CD4-positive, alpha-beta memory T cell (primary cell): ENCODE results near the gene UBFD1. TPM values are rescaled to one million over a fixed set of nuclear protein-coding genes. Genes with fewer than 3 reads are reported as not detected.
"Not testable (repeated sequence)": the region's sequence is repeated elsewhere in the genome, so short reads cannot be mapped to it uniquely, and the experiment has no call there.

Experiments
- CTCF ChIA-PET: fragments of 350-600 bp; sonication (Branson Sonifier 250); formaldehyde crosslinking; loops from one replicate; lab custom pipeline; 2021; ENCODE audit warnings: inconsistent platforms; ENCODE audit not compliant: partially characterized antibody; lab: Charles Lee
- POLR2A ChIA-PET: fragments of 350-600 bp; sonication (Branson Sonifier 250); formaldehyde crosslinking; loops from one replicate; lab custom pipeline; 2021; ENCODE audit not compliant: partially characterized antibody; lab: Charles Lee
- DNase-seq, 5 donors: peaks; one replicate each; pipeline versions ENCODE4 v3.0.0 to v3.0.0-alpha.2; 2020 to 2022; ENCODE audit warnings: mixed read lengths in 1 of 5
- H3K27ac ChIP-seq: one replicate; pipeline ENCODE4 v1.7.0; 2013; ENCODE audit warnings: low read depth, low read length
- H3K27me3 ChIP-seq: 2 replicates; pipeline ENCODE4 v1.7.0; 2013; ENCODE audit warnings: mild to moderate bottlenecking, low read length, moderate library complexity; ENCODE audit not compliant: insufficient read depth
- H3K36me3 ChIP-seq: 2 replicates; pipeline ENCODE4 v1.7.0; 2013; ENCODE audit warnings: mild to moderate bottlenecking, low read length, moderate library complexity; ENCODE audit not compliant: insufficient read depth
- H3K4me1 ChIP-seq: 2 replicates; pipeline ENCODE4 v1.7.0; 2013; ENCODE audit warnings: mild to moderate bottlenecking, low read length, moderate library complexity; ENCODE audit not compliant: insufficient read depth
- H3K4me3 ChIP-seq, 2 donors: one replicate each; pipeline ENCODE4 v1.7.0; 2013; ENCODE audit warnings: low read length in 2 of 2, mild to moderate bottlenecking in 1 of 2
- H3K9me3 ChIP-seq, 2 donors: one replicate each; pipeline ENCODE4 v1.7.0; 2013; ENCODE audit warnings: low read length in 2 of 2, control low read depth in 1 of 2; ENCODE audit not compliant: control insufficient read depth in 1 of 2
- H3K27ac Mint-ChIP-seq, 7 donors: one replicate each; pipeline ENCODE4 v1.8.0; 2020 to 2021; ENCODE audit warnings: mixed read lengths in 7 of 7, mild to moderate bottlenecking in 6 of 7, inconsistent platforms in 3 of 7, moderate library complexity in 3 of 7
- H3K27me3 Mint-ChIP-seq, 2 donors: one replicate each; pipeline ENCODE4 v1.8.0; 2020 to 2021; ENCODE audit warnings: mixed read lengths in 2 of 2
- H3K36me3 Mint-ChIP-seq, 2 donors: one replicate each; pipeline ENCODE4 v1.8.0; 2020 to 2021; ENCODE audit warnings: mixed read lengths in 2 of 2, inconsistent platforms in 1 of 2, mild to moderate bottlenecking in 1 of 2
- H3K4me1 Mint-ChIP-seq, 4 donors: one replicate each; pipeline ENCODE4 v1.8.0; 2020 to 2021; ENCODE audit warnings: mixed read lengths in 4 of 4, mild to moderate bottlenecking in 1 of 4
- H3K4me3 Mint-ChIP-seq, 8 donors: one replicate each; pipeline ENCODE4 v1.8.0; 2020 to 2021; ENCODE audit warnings: mixed read lengths in 8 of 8, mild to moderate bottlenecking in 7 of 8, moderate library complexity in 6 of 8, inconsistent platforms in 3 of 8
- H3K9me3 Mint-ChIP-seq, 8 donors: one replicate each; pipeline ENCODE4 v1.8.0; 2020 to 2021; ENCODE audit warnings: mixed read lengths in 8 of 8, mild to moderate bottlenecking in 5 of 8, inconsistent platforms in 3 of 8, moderate library complexity in 1 of 8
- intact Hi-C: fragments of 100-400 bp; cut with micrococcal nuclease; formaldehyde crosslinking; loops from one replicate; pipeline ENCODE4 v1.15.1; 2023
- polyA plus RNA-seq, 2 donors: library from polyadenylated mRNA; unstranded; fragments of 300-500 nt; fragmentation: Illumina TruSeq; gene quantifications; one replicate each; pipeline ENCODE4 v1.2.3, GENCODE V29; 2021
- total RNA-seq, 2 experiments: library from RNA; stranded (reverse); gene quantifications; one replicate each; pipeline ENCODE4 v1.2.3, GENCODE V29; 2021

The UBFD1 gene
- total and polyA plus RNA-seq, 4 experiments from 2014 or later, result 11.9 to 41.2 (median 28.1) TPM

GRCh38 chr16:23607726-23608125, 50.2 kb downstream of the UBFD1 start:
- H3K27ac ChIP-seq, result no peak overlapping the region
- intact Hi-C loops, result no loop called here
- Mint-ChIP-seq H3K27ac (no peak overlapping the region), H3K4me1 (no peaks in the 10 kb centered on the region), H3K4me3 (no peak overlapping the region), H3K9me3 (no peaks in the 10 kb centered on the region), H3K27me3 (no peaks in the 10 kb centered on the region), H3K36me3 (peaks cover 16 to 28% of the 10 kb centered on the region in 2 donors)
- no peaks in the 10 kb centered on the region for H3K27me3 ChIP-seq
- H3K36me3 ChIP-seq, result peaks cover 14% of the 10 kb centered on the region
- ChIA-PET CTCF (interaction anchor here (2.5 kb wide), 1 partner anchor 11 kb away, joined by 7 read pairs; no protein-coding TSS in a partner anchor), POLR2A (no interaction called here)
- H3K4me1 ChIP-seq, result no peaks in the 10 kb centered on the region
- H3K4me3 ChIP-seq, result no peak overlapping the region
- no peak for DNase-seq
- no peaks in the 10 kb centered on the region for H3K9me3 ChIP-seq

GRCh38 chr16:23608194-23608593, 50.7 kb downstream of the UBFD1 start:
- intact Hi-C loops, result no loop called here
- Histone ChIP-seq H3K4me1 (no peaks in the 10 kb centered on the region), H3K27me3 (no peaks in the 10 kb centered on the region), H3K27ac (no peak overlapping the region), H3K4me3 (no peak overlapping the region), H3K36me3 (peaks cover 14% of the 10 kb centered on the region), H3K9me3 (no peaks in the 10 kb centered on the region)
- peaks cover 16 to 30% of the 10 kb centered on the region in 2 donors for H3K36me3 Mint-ChIP-seq
- no peak overlapping the region for H3K4me3 Mint-ChIP-seq
- H3K27ac Mint-ChIP-seq, result peak overlapping the region in 1 of 7 donors; percentile 65
- H3K27me3 Mint-ChIP-seq, result no peaks in the 10 kb centered on the region
- ChIA-PET POLR2A (no interaction called here), CTCF (interaction anchor here (2.5 kb wide), 1 partner anchor 11 kb away, joined by 7 read pairs; no protein-coding TSS in a partner anchor)
- no peak for DNase-seq
- no peaks in the 10 kb centered on the region for H3K4me1 Mint-ChIP-seq
- no peaks in the 10 kb centered on the region for H3K9me3 Mint-ChIP-seq

- intact Hi-C loops, result no loop called here
- Mint-ChIP-seq H3K9me3 (no peaks in the 10 kb centered on the region), H3K27me3 (no peaks in the 10 kb centered on the region), H3K4me1 (no peaks in the 10 kb centered on the region), H3K27ac (no peak overlapping the region), H3K4me3 (no peak overlapping the region), H3K36me3 (peaks cover 12 to 29% of the 10 kb centered on the region in 2 donors)
- DNase-seq, result no peak
- no peak overlapping the region for H3K27ac ChIP-seq
- no peak overlapping the region for H3K4me3 ChIP-seq
- ChIA-PET CTCF (interaction anchor here (0.6 to 0.7 kb wide), 2 partner anchors 13 to 175 kb away, joined by 4 read pairs; no protein-coding TSS in a partner anchor), POLR2A (no interaction called here)
- H3K27me3 ChIP-seq, result no peaks in the 10 kb centered on the region
- H3K9me3 ChIP-seq, result no peaks in the 10 kb centered on the region
- peaks cover 14% of the 10 kb centered on the region for H3K36me3 ChIP-seq
- no peaks in the 10 kb centered on the region for H3K4me1 ChIP-seq
Observed at GRCh38 chr16:23609929-23610328, 52.4 kb downstream of the UBFD1 start.

GRCh38 chr16:23610905-23611304, 53.4 kb downstream of the UBFD1 start:
- DNase-seq, POLR2A ChIA-PET, CTCF ChIA-PET, H3K4me3 Mint-ChIP-seq, H3K4me1 ChIP-seq, H3K4me1 Mint-ChIP-seq, H3K9me3 ChIP-seq, H3K4me3 ChIP-seq, H3K27ac Mint-ChIP-seq, H3K27me3 ChIP-seq, intact Hi-C loops, H3K27me3 Mint-ChIP-seq, H3K9me3 Mint-ChIP-seq, H3K27ac ChIP-seq: not testable (repeated sequence)
- H3K36me3 Mint-ChIP-seq, result peaks cover 14 to 28% of the 10 kb centered on the region in 2 donors
- H3K36me3 ChIP-seq, result peaks cover 10% of the 10 kb centered on the region

GRCh38 chr16:23611936-23612335, 54.4 kb downstream of the UBFD1 start:
- Histone ChIP-seq H3K27ac (no peak overlapping the region), H3K36me3 (peaks cover 7% of the 10 kb centered on the region), H3K27me3 (no peaks in the 10 kb centered on the region), H3K4me3 (no peak overlapping the region), H3K4me1 (no peaks in the 10 kb centered on the region), H3K9me3 (no peaks in the 10 kb centered on the region)
- DNase-seq, result no peak
- CTCF ChIA-PET, result no interaction called here
- Mint-ChIP-seq H3K36me3 (peaks cover 19 to 30% of the 10 kb centered on the region in 2 donors), H3K9me3 (no peaks in the 10 kb centered on the region), H3K27ac (no peak overlapping the region), H3K4me3 (no peak overlapping the region), H3K27me3 (no peaks in the 10 kb centered on the region), H3K4me1 (no peaks in the 10 kb centered on the region)
- intact Hi-C loops, result no loop called here
- POLR2A ChIA-PET, result no interaction called here

- Mint-ChIP-seq H3K27me3 (no peaks in the 10 kb centered on the region), H3K36me3 (peaks cover 35 to 39% of the 10 kb centered on the region in 2 donors), H3K9me3 (no peaks in the 10 kb centered on the region), H3K27ac (no peak overlapping the region), H3K4me1 (no peaks in the 10 kb centered on the region), H3K4me3 (no peak overlapping the region)
- Histone ChIP-seq H3K36me3 (peaks cover 9% of the 10 kb centered on the region), H3K27me3 (no peaks in the 10 kb centered on the region), H3K27ac (no peak overlapping the region), H3K4me3 (no peak overlapping the region), H3K4me1 (no peaks in the 10 kb centered on the region), H3K9me3 (no peaks in the 10 kb centered on the region)
- intact Hi-C loops, result no loop called here
- no peak for DNase-seq
- ChIA-PET POLR2A (no interaction called here), CTCF (no interaction called here)
Observed at GRCh38 chr16:23615805-23616204, 58.3 kb downstream of the UBFD1 start.
